ENCODE data around the gene RABGAP1L.

The RABGAP1L gene

DNA sequence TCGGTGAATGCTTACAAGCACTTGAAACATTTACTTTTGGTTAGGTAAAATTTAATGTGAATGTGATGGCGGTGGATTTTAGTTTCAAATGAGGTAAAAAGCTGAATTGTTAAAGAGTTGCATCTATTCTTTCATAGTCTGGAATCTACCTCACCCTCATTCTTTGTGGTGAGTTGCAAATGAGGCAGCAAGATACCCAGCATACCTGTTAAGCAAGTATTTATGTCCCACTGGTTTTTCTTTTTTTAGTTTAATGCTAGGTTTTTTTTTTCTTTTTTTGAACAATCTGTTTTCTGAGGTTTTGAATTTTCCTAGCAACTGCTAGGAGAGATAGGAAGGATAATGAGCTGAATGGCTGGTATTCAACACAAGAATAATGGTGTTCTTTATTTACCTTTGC lies 712.6 kb downstream of the RABGAP1L start:
- TF ChIP-seq, protein P1, sequence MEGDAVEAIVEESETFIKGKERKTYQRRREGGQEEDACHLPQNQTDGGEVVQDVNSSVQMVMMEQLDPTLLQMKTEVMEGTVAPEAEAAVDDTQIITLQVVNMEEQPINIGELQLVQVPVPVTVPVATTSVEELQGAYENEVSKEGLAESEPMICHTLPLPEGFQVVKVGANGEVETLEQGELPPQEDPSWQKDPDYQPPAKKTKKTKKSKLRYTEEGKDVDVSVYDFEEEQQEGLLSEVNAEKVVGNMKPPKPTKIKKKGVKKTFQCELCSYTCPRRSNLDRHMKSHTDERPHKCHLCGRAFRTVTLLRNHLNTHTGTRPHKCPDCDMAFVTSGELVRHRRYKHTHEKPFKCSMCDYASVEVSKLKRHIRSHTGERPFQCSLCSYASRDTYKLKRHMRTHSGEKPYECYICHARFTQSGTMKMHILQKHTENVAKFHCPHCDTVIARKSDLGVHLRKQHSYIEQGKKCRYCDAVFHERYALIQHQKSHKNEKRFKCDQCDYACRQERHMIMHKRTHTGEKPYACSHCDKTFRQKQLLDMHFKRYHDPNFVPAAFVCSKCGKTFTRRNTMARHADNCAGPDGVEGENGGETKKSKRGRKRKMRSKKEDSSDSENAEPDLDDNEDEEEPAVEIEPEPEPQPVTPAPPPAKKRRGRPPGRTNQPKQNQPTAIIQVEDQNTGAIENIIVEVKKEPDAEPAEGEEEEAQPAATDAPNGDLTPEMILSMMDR (conservative IDR thresholded peaks at IDR 0.05; ENCODE audit: low read depth), result no peak
- no peak overlapping the region for H3K27ac ChIP-seq
- CTCF ChIA-PET, result no interaction called here
- peak; percentile 25 for DNase-seq (ENCODE audit: low spot score)
- POLR2A ChIA-PET (ENCODE audit: low non-redundant PET), result no interaction called here

DNA sequence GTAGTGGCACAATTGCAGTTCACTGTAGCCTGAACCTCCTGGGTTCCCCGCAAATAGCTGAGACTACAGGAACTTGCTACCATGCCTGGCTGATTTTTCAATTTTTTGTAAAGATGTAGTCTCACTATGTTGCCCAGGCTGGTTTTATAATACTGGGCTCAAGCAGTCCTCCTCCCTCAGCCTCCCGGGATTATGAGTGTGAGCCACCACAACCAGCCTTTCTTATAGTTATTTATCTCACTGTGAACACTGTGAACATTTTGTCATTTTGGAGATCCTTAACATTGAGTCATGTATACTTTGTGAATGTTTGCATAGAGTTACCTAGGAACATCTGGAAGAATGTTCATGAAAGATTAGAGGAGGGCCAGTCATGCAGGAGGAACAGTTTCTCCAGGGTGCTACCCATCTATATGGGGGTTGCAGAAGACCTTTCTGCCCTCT lies 713.3 kb downstream of the RABGAP1L start:
- TF ChIP-seq, protein P1 (conservative IDR thresholded peaks at IDR 0.05; ENCODE audit: low read depth), result no peak
- ChIA-PET CTCF (no interaction called here), POLR2A (ENCODE audit: low non-redundant PET) (interaction anchor here (0.7 kb wide), 1 partner anchor 63 kb away, joined by 4 read pairs; no protein-coding TSS in a partner anchor)
- H3K27ac ChIP-seq, result no peak overlapping the region
- peak; percentile 6 for DNase-seq (ENCODE audit: low spot score)

DNA sequence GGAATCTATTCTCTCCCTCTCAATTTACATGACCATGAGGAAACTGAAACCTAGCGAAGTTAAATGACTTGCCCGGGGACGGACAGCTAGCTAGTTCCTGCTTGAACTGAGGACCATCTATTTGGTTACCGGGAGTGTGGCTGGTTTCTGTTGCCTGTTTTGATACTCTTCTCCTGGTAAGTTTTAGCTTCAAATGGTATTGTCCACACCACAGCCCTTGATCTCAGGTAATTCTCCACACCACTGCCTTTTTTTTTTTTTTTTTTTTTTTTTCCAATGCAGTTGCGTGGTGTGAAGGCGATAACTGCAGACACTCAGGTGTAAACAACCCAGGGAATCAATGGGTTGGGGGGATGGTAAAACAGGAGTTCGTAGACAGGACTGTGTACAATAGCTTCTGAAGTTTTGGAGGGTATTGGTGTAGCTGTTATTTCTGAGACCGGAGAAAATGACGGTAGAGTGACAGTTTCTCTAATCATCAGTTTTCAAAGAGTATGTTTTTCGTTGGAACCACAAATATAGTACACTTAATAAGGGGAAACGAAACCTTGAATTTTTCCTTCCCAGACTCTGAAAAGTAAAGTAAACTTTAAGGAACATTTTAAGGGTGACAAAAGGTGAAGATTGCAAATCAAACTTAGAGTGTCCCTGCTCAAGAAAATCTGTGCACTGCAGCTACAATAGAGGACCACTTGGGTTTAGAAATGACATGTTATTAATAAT lies 715.2 kb downstream of the RABGAP1L start:
- no peak overlapping the region for H3K27ac ChIP-seq
- TF ChIP-seq, protein P1 (conservative IDR thresholded peaks at IDR 0.05; ENCODE audit: low read depth), result no peak
- ChIA-PET CTCF (interaction anchor here (0.7 kb wide), 1 partner anchor 38 kb away, joined by 3 read pairs; no protein-coding TSS in a partner anchor), POLR2A (ENCODE audit: low non-redundant PET) (no interaction called here)
- DNase-seq (ENCODE audit: low spot score), result no peak

DNA sequence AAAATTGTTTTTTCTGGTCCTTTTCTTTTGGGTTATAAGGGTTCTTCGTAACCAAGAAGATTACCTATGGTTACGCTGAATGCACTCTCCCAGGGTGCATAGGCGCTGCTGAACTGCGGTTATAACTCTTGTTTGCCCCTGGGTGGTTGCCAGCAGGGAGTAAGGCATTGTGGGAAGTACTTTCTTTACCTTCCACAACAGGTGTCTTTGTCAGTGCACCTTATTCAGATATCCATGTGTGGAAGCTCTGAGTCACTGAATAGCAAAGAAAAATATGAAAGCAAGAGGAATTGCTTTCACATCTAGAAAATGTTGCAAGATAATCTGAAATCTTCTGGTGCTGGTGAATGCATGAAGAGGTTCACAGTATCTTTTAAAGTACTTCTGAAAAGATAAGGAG lies 716.0 kb downstream of the RABGAP1L start:
- POLR2A ChIA-PET (ENCODE audit: low non-redundant PET), result no interaction called here
- peak; percentile 52 for DNase-seq (ENCODE audit: low spot score)
- CTCF ChIA-PET, result no interaction called here
- no peak overlapping the region for H3K27ac ChIP-seq
- TF ChIP-seq, protein P1 (conservative IDR thresholded peaks at IDR 0.05; ENCODE audit: low read depth), result no peak

DNA sequence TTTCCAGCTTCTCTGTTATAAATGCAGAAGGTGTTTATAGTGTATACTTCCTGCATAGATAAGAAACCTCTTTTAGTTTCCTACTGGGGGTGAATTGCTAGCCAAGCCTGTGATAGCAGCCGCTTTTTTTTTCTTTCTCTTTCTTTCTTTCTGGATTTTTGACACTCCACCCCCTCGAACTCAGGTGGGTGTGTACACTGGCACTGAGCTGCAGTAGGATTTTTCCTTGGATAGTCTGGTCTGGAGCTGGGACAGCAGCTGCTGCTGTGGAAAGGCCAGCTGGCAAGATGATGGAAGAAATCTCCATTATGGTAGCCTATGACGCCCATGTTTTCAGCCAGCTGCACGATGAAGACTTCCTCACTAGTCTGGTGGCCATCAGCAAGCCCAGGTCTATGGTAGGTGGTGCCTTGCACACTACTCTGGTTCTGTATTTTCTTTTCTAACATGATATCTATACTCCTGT lies 717.9 kb downstream of the RABGAP1L start:
- ChIA-PET POLR2A (ENCODE audit: low non-redundant PET) (no interaction called here), CTCF (interaction anchor here (0.6 kb wide), 2 partner anchors 93 to 441 kb away, joined by 3 to 6 read pairs; no protein-coding TSS in a partner anchor)
- TF ChIP-seq, protein P1 (conservative IDR thresholded peaks at IDR 0.05; ENCODE audit: low read depth), result no peak

DNA sequence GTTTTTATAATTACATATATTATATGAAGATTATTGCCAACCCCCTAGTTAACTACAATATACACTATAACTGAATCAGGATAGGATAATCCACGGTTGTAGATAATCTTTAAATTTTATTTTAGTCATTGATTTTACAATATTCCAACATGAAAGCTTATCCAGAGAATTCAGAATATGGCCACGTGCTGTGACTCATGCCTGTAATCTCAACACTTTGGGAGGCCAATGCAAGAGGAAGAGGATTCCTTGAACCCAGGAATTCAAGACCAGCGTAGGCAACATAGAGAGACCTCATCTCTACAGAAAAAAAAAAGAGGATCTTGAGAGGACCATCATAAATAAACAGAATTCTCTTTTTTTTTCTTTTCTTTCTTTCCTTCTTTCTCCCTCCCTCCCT lies 720.9 kb downstream of the RABGAP1L start:
- TF ChIP-seq, protein P1 (conservative IDR thresholded peaks at IDR 0.05; ENCODE audit: low read depth), result no peak
- H3K27ac ChIP-seq, result no peak overlapping the region
- ChIA-PET POLR2A (ENCODE audit: low non-redundant PET) (no interaction called here), CTCF (interaction anchor here (0.6 to 0.7 kb wide), 2 partner anchors 60 to 238 kb away, joined by 3 to 8 read pairs; no protein-coding TSS in a partner anchor)
- no peak for DNase-seq (ENCODE audit: low spot score)

More for the DNA sequence above, 717.9 kb downstream of the RABGAP1L start:
- H3K27ac ChIP-seq, result no peak overlapping the region
- no peak for DNase-seq (ENCODE audit: low spot score)

All from RWPE1 (cell line).